Measurements from ENCODE around the gene KLK8.

- no peak for TF ChIP-seq CTCF (IDR thresholded peaks at IDR 0.05)
- TF ChIP-seq EZH2 (IDR thresholded peaks at IDR 0.05; ENCODE audit: borderline replicate concordance, insufficient read depth, low read depth, low read length, poor library complexity, severe bottlenecking) = no peak
Measured at GRCh38 chr19:51003316-51003715, 1.9 kb upstream of the KLK8 start.
